Liver (tissue), 9 donors: ENCODE data around the gene CCDC187. TPM values are rescaled to one million over a fixed set of nuclear protein-coding genes. Genes with fewer than 3 reads are reported as not detected.

ENCODE experiments used
- DNase-seq: peaks from one replicate; pipeline ENCODE4 v3.0.0-alpha.2; 2017; ENCODE audit warnings: low spot score
- H3K27ac ChIP-seq, 2 donors: one replicate each; pipeline ENCODE4 v1.7.0; 2013; ENCODE audit warnings: inconsistent platforms in 2 of 2, low read length in 2 of 2, control low read depth in 1 of 2, low read depth in 1 of 2, mild to moderate bottlenecking in 1 of 2
- H3K27me3 ChIP-seq, 4 donors: one replicate each; pipeline versions ENCODE4 v1.6.1 to v1.7.0; 2013; ENCODE audit warnings: low read length in 3 of 4, inconsistent platforms in 1 of 4, mild to moderate bottlenecking in 1 of 4, moderate library complexity in 1 of 4; ENCODE audit not compliant: control insufficient read depth in 4 of 4, insufficient read depth in 4 of 4
- H3K36me3 ChIP-seq, 4 donors: one replicate each; pipeline versions ENCODE4 v1.6.1 to v1.7.0; 2013; ENCODE audit warnings: low read length in 3 of 4, mild to moderate bottlenecking in 3 of 4, low read depth in 1 of 4, moderate library complexity in 1 of 4; ENCODE audit not compliant: control insufficient read depth in 4 of 4, insufficient read depth in 3 of 4
- H3K4me1 ChIP-seq, 4 donors: one replicate each; pipeline versions ENCODE4 v1.6.1 to v1.7.0; 2013; ENCODE audit warnings: low read length in 3 of 4, mild to moderate bottlenecking in 3 of 4, moderate library complexity in 1 of 4; ENCODE audit not compliant: control insufficient read depth in 4 of 4, insufficient read depth in 4 of 4
- H3K4me3 ChIP-seq, 3 donors: one replicate each; pipeline versions ENCODE4 v1.6.1 to v1.7.0; 2013; ENCODE audit warnings: low read length in 3 of 3, control low read depth in 1 of 3, low read depth in 1 of 3, mild to moderate bottlenecking in 1 of 3
- H3K9ac ChIP-seq, 2 donors: one replicate each; pipeline ENCODE4 v1.7.0; 2013; ENCODE audit warnings: low read length in 2 of 2, mild to moderate bottlenecking in 2 of 2, moderate library complexity in 2 of 2, control low read depth in 1 of 2, low read depth in 1 of 2
- H3K9me3 ChIP-seq, 4 donors: one replicate each; pipeline versions ENCODE4 v1.6.1 to v1.7.0; 2013; ENCODE audit warnings: low read length in 3 of 4; ENCODE audit not compliant: control insufficient read depth in 4 of 4
- ATF3 ChIP-seq: IDR thresholded peaks from 2 replicates; pipeline ENCODE4 v1.6.1; 2016; ENCODE audit warnings: antibody characterized with exemption
- EGR1 ChIP-seq, 2 donors: IDR thresholded peaks; 2 replicates each; pipeline ENCODE4 v1.6.1; 2016 to 2018; ENCODE audit warnings: antibody characterized with exemption in 2 of 2, low read depth in 2 of 2
- FOXA1 ChIP-seq: IDR thresholded peaks from 2 replicates; pipeline ENCODE4 v1.6.1; 2016; ENCODE audit warnings: antibody characterized with exemption
- FOXA2 ChIP-seq: IDR thresholded peaks from 2 replicates; pipeline ENCODE4 v1.6.1; 2016; ENCODE audit warnings: antibody characterized with exemption
- GABPA ChIP-seq, 2 donors: IDR thresholded peaks in 1 of 2; conservative IDR thresholded peaks in 1 of 2; 2 replicates each; pipeline ENCODE4 v1.6.1; 2016; ENCODE audit warnings: antibody characterized with exemption in 2 of 2, mild to moderate bottlenecking in 1 of 2, moderate library complexity in 1 of 2
- HNF4A ChIP-seq, 2 donors: conservative IDR thresholded peaks; 2 replicates each; pipeline ENCODE4 v1.6.1; 2016; ENCODE audit warnings: antibody characterized with exemption in 2 of 2, mild to moderate bottlenecking in 2 of 2
- HNF4G ChIP-seq: IDR thresholded peaks from 2 replicates; pipeline ENCODE4 v1.6.1; 2016; ENCODE audit warnings: antibody characterized with exemption
- JUND ChIP-seq, 2 donors: IDR thresholded peaks; 2 replicates each; pipeline ENCODE4 v1.6.1; 2016; ENCODE audit warnings: antibody characterized with exemption in 2 of 2
- MAX ChIP-seq: IDR thresholded peaks from 2 replicates; pipeline ENCODE4 v1.6.1; 2016; ENCODE audit warnings: antibody characterized with exemption
- NR2F2 ChIP-seq: IDR thresholded peaks from 2 replicates; pipeline ENCODE4 v1.6.1; 2016; ENCODE audit warnings: antibody characterized with exemption
- RAD21 ChIP-seq, 2 donors: IDR thresholded peaks; 2 replicates each; pipeline ENCODE4 v1.6.1; 2016; ENCODE audit warnings: antibody characterized with exemption in 2 of 2, mild to moderate bottlenecking in 2 of 2
- RXRA ChIP-seq, 2 donors: IDR thresholded peaks; 2 replicates each; pipeline ENCODE4 v1.6.1; 2017 to 2018; ENCODE audit warnings: antibody characterized with exemption in 2 of 2, mild to moderate bottlenecking in 1 of 2
- SP1 ChIP-seq: IDR thresholded peaks from 2 replicates; pipeline ENCODE4 v1.6.1; 2018; ENCODE audit warnings: antibody characterized with exemption, mild to moderate bottlenecking
- TAF1 ChIP-seq: conservative IDR thresholded peaks from 2 replicates; pipeline ENCODE4 v1.6.1; 2016; ENCODE audit warnings: antibody characterized with exemption, mild to moderate bottlenecking
- YY1 ChIP-seq: IDR thresholded peaks from 2 replicates; pipeline ENCODE4 v1.6.1; 2016; ENCODE audit warnings: antibody characterized with exemption, mild to moderate bottlenecking
- ZBTB33 ChIP-seq: IDR thresholded peaks from 2 replicates; pipeline ENCODE4 v1.6.1; 2016; ENCODE audit warnings: antibody characterized with exemption
- WGBS: extraction: QIAGEN DNeasy Blood & Tissue Kit; methylation state at CpG from one replicate; pipeline ENCODE4 v1.1.7; 2013; 5-methylcytosine and 5-hydroxymethylcytosine counted together
- polyA plus RNA-seq, 2 donors: library from polyadenylated mRNA; stranded (reverse) in 1 of 2; unstranded in 1 of 2; fragments of 200-250 nt in 1 of 2; fragments of >200 nt in 1 of 2; fragmentation: Nextera tagmentation in 1 of 2; extraction: Ambion mirVana in 1 of 2; gene quantifications; one replicate each; pipeline versions ENCODE4 v1.2.1 to v1.2.3, GENCODE V29; 2013 to 2015
- total RNA-seq, 2 donors: library from RNA; depleted of rRNA; stranded (reverse); fragments of >200 nt; gene quantifications; one replicate each; pipeline ENCODE4 v1.2.3, GENCODE V29; 2014
- TF ChIP-seq, protein P1 (sequence below): fragments of 150-350 bp; IDR thresholded peaks from 2 replicates; pipeline ENCODE4 v1.5.1; 2017; ENCODE audit warnings: improper control_type of control experiment, low read depth, low read length; ENCODE audit not compliant: missing input control
- donor health status: healthy.
- donor health status: healthy.
- donor health status: healthy.
- donor health status: healthy.
- donor health status: healthy.

CCDC187 gene
- total and polyA plus RNA-seq, 4 donors: 0.05 TPM; not detected in 3

DNA sequence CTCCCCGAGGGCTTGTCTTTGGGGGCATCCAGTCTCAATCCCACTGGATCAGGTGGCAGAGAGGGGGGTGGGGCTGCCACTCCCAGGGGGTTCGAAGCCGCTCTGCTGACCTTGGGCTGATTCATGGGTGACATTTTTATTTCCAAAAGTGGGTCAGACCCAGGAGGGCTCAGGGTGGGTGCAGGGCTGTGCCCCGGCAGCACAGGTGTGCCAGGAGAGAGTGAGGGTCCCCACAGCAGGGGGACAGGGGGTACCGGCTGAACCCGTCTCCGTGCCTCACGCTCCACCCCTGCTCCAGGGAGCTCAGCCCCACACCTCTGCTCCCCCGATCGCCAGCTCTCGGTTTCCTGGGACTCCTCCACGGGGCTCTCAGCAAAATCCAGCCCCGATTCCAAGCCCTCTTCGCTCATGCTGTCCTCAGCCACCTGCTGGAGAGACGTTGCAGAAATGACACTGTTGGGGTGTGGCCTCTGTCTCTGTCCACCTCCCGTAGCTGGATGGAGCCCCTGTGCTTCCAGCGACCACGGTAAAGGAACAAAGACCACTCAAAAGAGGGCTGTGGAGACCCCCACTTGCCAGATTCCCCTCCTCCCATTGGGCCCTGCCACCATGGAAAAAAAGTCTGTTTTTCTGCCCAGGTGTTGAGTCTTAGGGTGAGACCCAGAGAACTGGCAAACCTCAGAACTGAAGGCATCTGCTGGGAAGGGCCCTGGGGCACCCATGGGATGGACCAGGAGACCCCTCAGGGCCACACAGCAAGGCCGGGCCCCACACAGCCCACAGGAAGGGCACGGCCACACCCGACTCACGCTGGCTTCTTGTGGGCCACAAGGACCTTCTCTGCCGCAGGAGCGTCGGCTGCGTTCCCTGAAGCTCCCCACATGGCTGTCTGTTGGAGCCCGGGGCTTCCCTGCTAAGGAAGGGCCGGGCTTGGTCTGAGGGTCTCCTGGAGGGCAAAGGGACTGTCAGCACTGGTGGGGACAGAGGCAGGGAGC is 47.7 kb downstream of the CCDC187 start:
- DNase-seq: no peak
- H3K27ac ChIP-seq: no peak overlapping the region
- no peaks in the 10 kb centered on the region for H3K36me3 ChIP-seq
- 67% methylated on average over 28 of the region's 28 CpGs for WGBS
- no peak overlapping the region for H3K4me3 ChIP-seq
- peaks cover 0 to 4% (median 0%) of the 10 kb centered on the region in 4 donors for H3K4me1 ChIP-seq
- no peaks in the 10 kb centered on the region for H3K9me3 ChIP-seq
- TF ChIP-seq TAF1 (no peak), NR2F2 (no peak), ATF3 (no peak), HNF4A (conservative IDR thresholded peaks at IDR 0.05) (no peak), YY1 (no peak), FOXA1 (no peak), HNF4G (no peak), MAX (no peak), RXRA (IDR thresholded peaks at IDR 0.05) (no peak), FOXA2 (no peak), JUND (IDR thresholded peaks at IDR 0.05) (no peak)
- H3K27me3 ChIP-seq: peaks cover 0 to 2% (median 0%) of the 10 kb centered on the region in 4 donors
- no peak overlapping the region for H3K9ac ChIP-seq

GRCh38 chr9:136255166-136255538 is 48.7 kb downstream of the CCDC187 start:
- 63% methylated on average over 12 of the region's 12 CpGs for WGBS
- no peaks in the 10 kb centered on the region for H3K9me3 ChIP-seq
- no peak overlapping the region for H3K9ac ChIP-seq
- DNase-seq: no peak
- TF ChIP-seq HNF4G (no peak), RAD21 (IDR thresholded peaks at IDR 0.05) (no peak), GABPA (IDR thresholded peaks at IDR 0.05 in 1 of 2, conservative IDR thresholded peaks at IDR 0.05 in 1 of 2) (no peak), HNF4A (conservative IDR thresholded peaks at IDR 0.05) (no peak), MAX (no peak)
- H3K4me1 ChIP-seq: peaks cover 0 to 4% (median 0%) of the 10 kb centered on the region in 4 donors
- H3K27ac ChIP-seq: no peak overlapping the region
- H3K36me3 ChIP-seq: no peaks in the 10 kb centered on the region
- H3K27me3 ChIP-seq: peaks cover 0 to 2% (median 0%) of the 10 kb centered on the region in 4 donors
- H3K4me3 ChIP-seq: no peak overlapping the region

GRCh38 chr9:136254381-136255165 is 49.3 kb downstream of the CCDC187 start:
- Histone ChIP-seq H3K4me3 (no peak overlapping the region), H3K9me3 (no peaks in the 10 kb centered on the region), H3K9ac (no peak overlapping the region), H3K27ac (peak overlapping the region in 1 of 2 donors; percentile 12), H3K4me1 (peaks cover 0 to 4% (median 0%) of the 10 kb centered on the region in 4 donors), H3K27me3 (peaks cover 0 to 2% (median 0%) of the 10 kb centered on the region in 4 donors), H3K36me3 (no peaks in the 10 kb centered on the region)
- TF ChIP-seq EGR1 (IDR thresholded peaks at IDR 0.05; ENCODE audit: low read depth in 2 of 2): no peak
- TF ChIP-seq, protein P1, sequence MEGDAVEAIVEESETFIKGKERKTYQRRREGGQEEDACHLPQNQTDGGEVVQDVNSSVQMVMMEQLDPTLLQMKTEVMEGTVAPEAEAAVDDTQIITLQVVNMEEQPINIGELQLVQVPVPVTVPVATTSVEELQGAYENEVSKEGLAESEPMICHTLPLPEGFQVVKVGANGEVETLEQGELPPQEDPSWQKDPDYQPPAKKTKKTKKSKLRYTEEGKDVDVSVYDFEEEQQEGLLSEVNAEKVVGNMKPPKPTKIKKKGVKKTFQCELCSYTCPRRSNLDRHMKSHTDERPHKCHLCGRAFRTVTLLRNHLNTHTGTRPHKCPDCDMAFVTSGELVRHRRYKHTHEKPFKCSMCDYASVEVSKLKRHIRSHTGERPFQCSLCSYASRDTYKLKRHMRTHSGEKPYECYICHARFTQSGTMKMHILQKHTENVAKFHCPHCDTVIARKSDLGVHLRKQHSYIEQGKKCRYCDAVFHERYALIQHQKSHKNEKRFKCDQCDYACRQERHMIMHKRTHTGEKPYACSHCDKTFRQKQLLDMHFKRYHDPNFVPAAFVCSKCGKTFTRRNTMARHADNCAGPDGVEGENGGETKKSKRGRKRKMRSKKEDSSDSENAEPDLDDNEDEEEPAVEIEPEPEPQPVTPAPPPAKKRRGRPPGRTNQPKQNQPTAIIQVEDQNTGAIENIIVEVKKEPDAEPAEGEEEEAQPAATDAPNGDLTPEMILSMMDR: peak; percentile 0
- no peak for TF ChIP-seq ZBTB33
- TF ChIP-seq ATF3: no peak
- peak; percentile 66 to 71 for TF ChIP-seq RXRA (IDR thresholded peaks at IDR 0.05)
- no peak for TF ChIP-seq MAX
- peak; percentile 53 for TF ChIP-seq NR2F2
- TF ChIP-seq TAF1: no peak
- no peak for TF ChIP-seq HNF4A (conservative IDR thresholded peaks at IDR 0.05)
- TF ChIP-seq SP1: peak; percentile 21
- TF ChIP-seq JUND (IDR thresholded peaks at IDR 0.05): no peak
- no peak for DNase-seq
- 51% methylated on average over 25 of the region's 25 CpGs for WGBS
